MG63 (cell line): ENCODE measurements around the gene FITM1. TPM values are rescaled to one million over a fixed set of nuclear protein-coding genes. Genes with fewer than 3 reads are reported as not detected.

Source experiments
- DNase-seq: peaks from one replicate; pipeline ENCODE4 v3.0.0-alpha.2; 2020
- H3K27me3 ChIP-seq: fragments of 250-450 bp; sonication (Bioruptor Pico); 2 replicates; pipeline ENCODE4 v1.5.1; 2020; ENCODE audit warnings: mild to moderate bottlenecking, moderate library complexity
- H3K36me3 ChIP-seq: fragments of 250-450 bp; sonication (Bioruptor Pico); 2 replicates; pipeline ENCODE4 v1.5.1; 2020; ENCODE audit warnings: mild to moderate bottlenecking, moderate library complexity
- H3K4me3 ChIP-seq: fragments of 250-450 bp; sonication (Bioruptor Pico); 2 replicates; pipeline ENCODE4 v1.5.1; 2020; ENCODE audit warnings: mild to moderate bottlenecking, moderate library complexity
- H3K9me3 ChIP-seq: fragments of 250-450 bp; sonication (Bioruptor Pico); 2 replicates; pipeline ENCODE4 v1.5.1; 2020; ENCODE audit warnings: mild to moderate bottlenecking, moderate library complexity
- total RNA-seq: library from RNA; depleted of rRNA; stranded (reverse); fragments of >200 nt; shearing (Covaris generic); gene quantifications from 2 replicates; pipeline ENCODE4 v1.2.3, GENCODE V29; 2014; ENCODE audit warnings: low replicate concordance

Gene FITM1
- total RNA-seq, 1 experiment from 2014 or later = 0.79 TPM

DNA sequence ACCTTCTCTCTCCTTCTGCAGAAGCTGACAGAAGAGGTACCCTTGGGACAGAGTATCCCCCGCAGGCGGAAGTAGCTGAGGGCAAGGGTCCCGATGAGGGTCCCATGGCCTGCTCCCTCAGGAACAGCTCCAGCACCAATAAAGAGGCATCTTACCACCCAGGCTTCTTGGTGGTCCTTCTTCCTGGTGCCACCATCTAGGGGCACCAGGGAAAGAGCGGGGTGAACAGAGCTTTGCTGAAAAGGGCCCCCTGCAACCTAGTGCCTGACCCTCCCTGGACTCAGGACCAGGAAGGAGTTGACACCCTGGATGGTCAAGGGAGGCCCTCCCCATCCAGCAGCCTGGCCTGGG is 30.0 kb downstream of the FITM1 start:
- peaks cover 32% of the 10 kb centered on the region for H3K36me3 ChIP-seq
- no peaks in the 10 kb centered on the region for H3K9me3 ChIP-seq
- H3K27me3 ChIP-seq = no peaks in the 10 kb centered on the region
- H3K4me3 ChIP-seq = no peak overlapping the region
- no peak for DNase-seq

DNA sequence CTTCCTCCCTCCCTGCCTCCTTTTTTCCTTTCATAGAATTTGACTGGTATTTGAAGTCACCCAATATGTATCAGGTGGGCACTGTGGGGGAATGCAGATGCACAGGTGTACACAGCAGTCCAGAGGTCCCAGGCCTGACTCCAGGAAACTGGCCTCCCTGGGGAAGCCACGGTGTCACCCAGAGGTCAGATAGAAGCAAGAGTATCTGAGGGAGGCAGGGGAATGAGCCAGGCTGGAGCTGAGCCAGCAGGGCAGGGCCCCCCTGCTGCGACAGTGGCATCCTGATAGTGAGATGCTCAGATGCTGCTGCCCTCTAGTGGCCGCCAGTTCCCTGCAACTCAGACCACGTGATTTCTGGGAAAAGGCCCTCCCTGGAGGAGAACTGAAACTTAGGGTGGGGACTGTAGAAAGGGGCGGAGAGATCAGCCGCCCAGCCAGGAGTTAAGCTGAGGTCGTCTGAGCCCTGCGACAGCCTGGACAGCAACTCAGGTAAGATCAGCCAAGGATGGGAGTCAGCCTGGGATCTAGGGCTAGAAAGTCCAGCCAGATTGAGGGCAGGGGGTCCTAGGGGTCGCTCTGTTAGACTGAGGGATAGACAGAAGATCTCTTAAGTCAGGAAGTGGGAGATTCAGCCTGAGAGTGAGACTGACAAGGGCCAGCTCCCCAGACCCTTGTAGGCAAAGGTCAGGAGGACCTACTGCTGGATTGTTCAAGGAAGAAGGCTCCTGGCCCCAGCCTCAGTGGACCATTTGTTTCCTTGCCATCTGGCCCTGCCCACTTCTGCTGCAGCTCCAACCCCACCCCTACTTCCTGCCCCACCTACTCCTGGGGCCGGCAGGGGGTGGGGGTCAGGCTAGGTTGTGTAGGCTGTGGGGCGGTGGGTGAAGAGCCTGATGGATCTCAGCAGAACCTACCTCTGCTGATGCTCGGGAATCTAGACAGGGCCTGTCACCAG is 30.7 kb downstream of the FITM1 start, which contains the start of gene IRF9:
Gene IRF9, plus strand, starts transcription at position 416 of the 955 bp plus-strand sequence. CDS start 880 bp downstream, outside the sequence.
- Histone ChIP-seq H3K36me3 (peaks cover 28% of the 10 kb centered on the region), H3K27me3 (no peaks in the 10 kb centered on the region), H3K9me3 (no peaks in the 10 kb centered on the region), H3K4me3 (peak within 1 kb of the TSS; percentile 57)
- peak; percentile 86 for DNase-seq

DNA sequence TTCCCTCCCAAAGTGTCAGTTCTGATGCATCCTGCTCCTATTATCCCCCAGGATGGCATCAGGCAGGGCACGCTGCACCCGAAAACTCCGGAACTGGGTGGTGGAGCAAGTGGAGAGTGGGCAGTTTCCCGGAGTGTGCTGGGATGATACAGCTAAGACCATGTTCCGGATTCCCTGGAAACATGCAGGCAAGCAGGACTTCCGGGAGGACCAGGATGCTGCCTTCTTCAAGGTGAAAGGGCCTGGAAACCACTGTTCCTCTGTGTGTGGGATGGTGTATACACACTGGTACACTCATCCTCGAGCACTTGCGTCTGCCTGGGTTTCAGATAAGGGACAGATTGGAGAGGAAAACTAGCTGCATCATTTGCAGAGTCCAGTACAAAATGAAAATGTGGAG is 31.6 kb downstream of the FITM1 start:
- peaks cover 28% of the 10 kb centered on the region for H3K36me3 ChIP-seq
- H3K27me3 ChIP-seq = no peaks in the 10 kb centered on the region
- H3K9me3 ChIP-seq = no peaks in the 10 kb centered on the region
- H3K4me3 ChIP-seq = peak overlapping the region; percentile 57
- DNase-seq = no peak

DNA sequence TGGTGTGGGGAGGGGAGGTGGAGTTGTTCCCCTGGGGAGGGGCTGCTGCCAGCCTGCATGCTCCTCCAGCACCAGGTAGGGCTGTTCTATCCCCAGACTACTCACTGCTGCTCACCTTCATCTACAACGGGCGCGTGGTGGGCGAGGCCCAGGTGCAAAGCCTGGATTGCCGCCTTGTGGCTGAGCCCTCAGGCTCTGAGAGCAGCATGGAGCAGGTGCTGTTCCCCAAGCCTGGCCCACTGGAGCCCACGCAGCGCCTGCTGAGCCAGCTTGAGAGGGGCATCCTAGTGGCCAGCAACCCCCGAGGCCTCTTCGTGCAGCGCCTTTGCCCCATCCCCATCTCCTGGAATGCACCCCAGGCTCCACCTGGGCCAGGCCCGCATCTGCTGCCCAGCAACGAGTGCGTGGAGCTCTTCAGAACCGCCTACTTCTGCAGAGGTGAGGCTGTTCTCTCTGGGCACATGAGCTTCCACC is 34.1 kb downstream of the FITM1 start:
- Histone ChIP-seq H3K9me3 (no peaks in the 10 kb centered on the region), H3K36me3 (peaks cover 28% of the 10 kb centered on the region), H3K27me3 (no peaks in the 10 kb centered on the region), H3K4me3 (no peak overlapping the region)
- no peak for DNase-seq

DNA sequence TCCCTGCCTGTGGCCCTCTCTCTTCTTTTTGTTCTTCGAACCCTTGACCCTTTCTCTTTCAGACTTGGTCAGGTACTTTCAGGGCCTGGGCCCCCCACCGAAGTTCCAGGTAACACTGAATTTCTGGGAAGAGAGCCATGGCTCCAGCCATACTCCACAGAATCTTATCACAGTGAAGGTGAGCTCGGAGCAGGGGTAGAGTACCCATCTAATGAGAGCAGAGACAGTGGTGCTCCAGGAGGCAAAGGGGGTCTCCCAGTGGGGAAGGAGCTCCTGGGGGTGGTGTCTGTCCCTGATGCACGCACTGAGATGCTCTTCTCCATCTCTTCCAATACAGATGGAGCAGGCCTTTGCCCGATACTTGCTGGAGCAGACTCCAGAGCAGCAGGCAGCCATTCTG is 35.3 kb downstream of the FITM1 start:
- Histone ChIP-seq H3K36me3 (peaks cover 22% of the 10 kb centered on the region), H3K9me3 (no peaks in the 10 kb centered on the region), H3K27me3 (no peaks in the 10 kb centered on the region), H3K4me3 (no peak overlapping the region)
- DNase-seq = no peak

DNA sequence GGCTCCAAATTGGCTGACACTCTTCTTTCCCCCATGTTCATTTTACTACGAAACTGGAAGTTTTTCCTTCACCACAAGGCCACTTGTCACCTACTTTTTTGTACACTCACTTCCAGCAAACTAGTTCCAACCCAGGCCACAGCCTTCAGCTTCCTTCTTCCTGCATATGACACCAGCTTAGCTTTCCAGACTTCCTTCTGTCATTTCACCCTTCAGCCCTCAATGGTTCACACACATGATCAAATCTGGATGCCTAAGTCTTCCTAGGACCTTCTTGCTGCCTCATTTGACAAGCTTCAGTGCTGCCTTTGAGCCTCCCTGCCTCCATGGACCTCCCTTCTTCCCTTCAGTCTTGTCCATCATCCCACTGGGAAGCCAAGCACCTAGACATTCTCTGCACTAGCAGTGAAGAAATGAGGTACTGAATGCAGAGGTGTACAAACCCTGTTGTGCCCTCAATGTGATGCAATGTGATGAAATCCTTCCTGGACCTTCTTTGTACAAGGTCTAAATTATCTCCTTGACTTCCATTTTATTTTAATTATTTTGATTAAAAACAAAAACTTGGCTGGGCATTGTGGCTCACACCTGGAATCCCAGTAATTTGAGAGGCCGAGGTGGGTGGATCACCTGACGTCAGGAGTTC is 37.1 kb downstream of the FITM1 start:
- Histone ChIP-seq H3K36me3 (peaks cover 15% of the 10 kb centered on the region), H3K9me3 (no peaks in the 10 kb centered on the region), H3K4me3 (no peak overlapping the region), H3K27me3 (no peaks in the 10 kb centered on the region)
- no peak for DNase-seq

DNA sequence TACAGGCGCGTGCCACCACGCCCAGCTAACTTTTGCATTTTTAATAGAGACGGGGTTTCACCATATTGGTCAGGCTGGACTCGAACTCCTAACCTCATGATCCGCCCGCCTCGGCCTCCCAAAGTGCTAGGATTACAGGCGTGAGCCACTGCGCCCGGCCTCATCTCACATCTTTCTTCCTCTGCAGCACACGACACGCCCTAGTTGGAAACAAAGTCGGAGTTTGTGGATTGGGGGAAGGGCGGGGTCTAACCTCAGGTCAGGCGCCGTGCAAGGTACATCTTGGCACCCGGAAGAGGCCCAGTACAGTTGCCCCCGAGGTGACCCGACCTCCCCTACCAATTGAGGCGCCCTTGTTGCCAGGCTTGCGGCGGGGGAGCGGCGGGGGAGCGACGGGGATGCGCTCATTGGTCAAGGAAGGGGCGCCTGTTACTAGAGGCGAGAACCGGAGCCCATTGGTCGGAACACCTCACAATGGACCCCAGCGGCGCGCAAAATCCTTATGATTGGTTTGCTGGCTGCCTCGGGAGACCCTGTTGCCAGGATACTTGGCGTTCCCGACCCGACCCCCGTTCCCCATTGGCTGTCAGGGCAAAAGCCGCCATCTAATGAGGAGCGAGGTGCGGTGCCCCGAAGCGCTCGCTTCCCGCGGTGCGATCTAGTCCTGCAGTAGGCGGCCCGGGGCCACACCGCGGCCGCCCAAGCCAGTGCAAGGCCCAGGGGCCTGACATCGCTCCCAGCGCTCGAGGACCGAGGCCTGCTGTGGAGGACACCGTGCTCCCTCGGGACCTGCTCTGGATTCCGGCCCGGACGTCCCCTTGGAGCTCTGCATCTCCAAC is 41.2 kb downstream of the FITM1 start, which contains the start of gene REC8:
Gene REC8, plus strand, starts transcription at position 659 of the 839 bp plus-strand sequence. CDS start 473 bp downstream, outside the sequence.
- Histone ChIP-seq H3K36me3 (0 out of 2 replicates have a peak, but pooled peaks cover 3% of the 10 kb centered on the region), H3K9me3 (no peaks in the 10 kb centered on the region), H3K4me3 (no peak within 1 kb of the TSS), H3K27me3 (no peaks in the 10 kb centered on the region)
- no peak for DNase-seq

DNA sequence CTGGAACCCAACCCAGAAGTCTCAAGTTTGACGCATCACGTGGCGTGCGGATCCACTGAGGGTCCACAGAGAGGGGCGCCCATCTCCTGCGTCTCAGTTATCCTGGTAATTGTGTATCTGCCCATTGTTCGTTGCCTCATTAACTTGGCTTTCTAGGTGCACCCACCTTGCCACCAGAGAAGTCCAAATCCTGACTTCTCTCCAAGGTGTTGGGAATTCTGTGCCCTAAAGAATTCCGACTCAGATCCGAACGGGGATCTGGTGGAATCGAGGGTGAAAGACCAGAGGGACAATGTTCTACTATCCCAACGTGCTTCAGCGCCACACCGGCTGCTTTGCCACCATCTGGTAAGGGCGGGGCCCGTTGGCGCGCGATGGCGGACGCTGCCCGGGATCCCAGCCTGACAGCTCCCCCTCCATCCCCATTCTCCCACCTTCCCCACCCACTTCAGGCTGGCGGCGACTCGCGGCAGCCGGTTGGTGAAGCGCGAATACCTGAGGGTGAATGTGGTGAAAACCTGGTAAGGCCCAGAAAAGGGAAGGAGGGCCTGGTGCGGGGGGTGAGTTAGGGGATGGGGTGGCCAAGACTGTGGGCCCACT is 41.9 kb downstream of the FITM1 start:
- H3K36me3 ChIP-seq = 0 out of 2 replicates have a peak, but pooled peaks cover 3% of the 10 kb centered on the region
- H3K27me3 ChIP-seq = no peaks in the 10 kb centered on the region
- H3K4me3 ChIP-seq = no peak overlapping the region
- no peak for DNase-seq
- H3K9me3 ChIP-seq = no peaks in the 10 kb centered on the region

DNA sequence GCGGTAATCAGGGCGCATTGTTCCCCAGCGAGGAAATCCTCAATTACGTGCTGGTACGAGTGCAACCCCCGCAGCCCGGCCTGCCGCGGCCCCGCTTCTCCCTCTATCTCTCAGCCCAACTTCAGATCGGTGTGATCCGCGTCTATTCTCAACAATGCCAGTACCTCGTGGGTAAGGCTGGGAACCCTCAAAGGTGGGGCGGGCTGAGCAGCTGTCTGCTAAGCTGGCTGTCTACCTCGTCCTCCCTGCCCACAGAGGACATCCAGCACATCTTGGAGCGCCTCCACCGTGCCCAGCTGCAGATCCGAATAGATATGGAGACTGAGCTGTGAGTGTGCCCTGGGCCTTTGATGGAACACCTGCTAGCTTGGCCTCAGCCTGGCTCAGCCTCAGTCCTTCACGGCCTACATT is 42.4 kb downstream of the FITM1 start:
- Histone ChIP-seq H3K36me3 (no peaks in the 10 kb centered on the region), H3K9me3 (no peaks in the 10 kb centered on the region), H3K4me3 (no peak overlapping the region), H3K27me3 (no peaks in the 10 kb centered on the region)
- DNase-seq = no peak

DNA sequence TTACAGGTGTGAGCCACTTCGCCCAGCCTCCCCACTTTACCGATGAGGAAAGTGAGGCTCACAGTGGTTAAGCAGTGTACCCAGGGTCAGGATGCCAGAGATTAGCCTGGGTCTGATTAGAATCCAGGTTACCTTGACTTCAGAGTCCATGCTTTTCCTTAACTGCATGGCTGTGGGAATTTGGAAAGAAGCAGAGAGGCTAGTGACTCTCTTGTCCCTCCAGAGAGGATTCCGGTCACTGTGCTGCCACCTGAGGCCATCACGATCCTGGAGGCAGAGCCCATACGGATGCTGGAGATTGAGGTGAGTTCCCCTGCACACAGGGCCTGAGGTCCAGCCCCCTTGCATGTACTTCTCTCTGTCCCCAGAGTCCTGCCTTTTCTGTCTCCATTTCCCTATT is 46.1 kb downstream of the FITM1 start:
- Histone ChIP-seq H3K4me3 (no peak overlapping the region), H3K36me3 (peaks cover 9% of the 10 kb centered on the region), H3K9me3 (no peaks in the 10 kb centered on the region), H3K27me3 (no peaks in the 10 kb centered on the region)
- DNase-seq = no peak

DNA sequence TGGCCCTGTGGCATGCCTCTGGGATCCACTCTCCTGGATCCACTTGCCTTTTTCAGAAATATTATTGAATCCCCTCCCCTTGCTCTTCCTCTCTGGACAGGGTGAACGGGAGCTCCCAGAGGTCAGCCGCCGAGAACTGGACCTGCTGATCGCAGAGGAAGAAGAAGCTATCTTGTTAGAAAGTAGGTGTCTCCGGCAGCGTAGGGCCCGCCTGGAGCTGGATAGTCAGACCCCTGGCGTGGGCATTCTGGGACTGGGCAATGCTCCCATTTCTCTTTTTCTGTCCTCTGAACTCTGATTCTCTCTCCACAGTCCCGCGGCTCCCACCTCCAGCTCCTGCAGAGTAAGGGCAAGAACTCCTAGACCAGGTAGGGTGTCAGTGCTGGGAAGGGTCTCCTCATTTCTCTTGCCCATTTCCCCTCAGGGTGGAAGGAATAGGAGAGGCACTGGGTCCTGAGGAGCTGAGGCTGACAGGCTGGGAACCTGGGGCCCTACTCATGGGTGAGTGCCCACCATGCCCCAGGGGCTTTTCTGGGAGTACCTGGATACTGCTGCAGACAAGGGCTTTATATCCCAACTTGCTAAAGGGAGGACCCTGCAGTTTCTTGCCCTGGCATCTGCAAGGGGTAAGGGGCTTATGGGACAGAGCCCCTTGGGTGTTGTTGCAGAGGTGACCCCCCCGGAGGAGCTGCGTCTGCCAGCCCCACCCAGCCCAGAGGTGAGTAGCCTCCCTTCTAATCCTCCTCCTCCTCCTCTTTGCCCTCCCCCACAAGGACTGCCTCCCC is 46.8 kb downstream of the FITM1 start:
- Histone ChIP-seq H3K4me3 (no peak overlapping the region), H3K9me3 (no peaks in the 10 kb centered on the region), H3K27me3 (no peaks in the 10 kb centered on the region), H3K36me3 (peaks cover 9% of the 10 kb centered on the region)
- DNase-seq = no peak

DNA sequence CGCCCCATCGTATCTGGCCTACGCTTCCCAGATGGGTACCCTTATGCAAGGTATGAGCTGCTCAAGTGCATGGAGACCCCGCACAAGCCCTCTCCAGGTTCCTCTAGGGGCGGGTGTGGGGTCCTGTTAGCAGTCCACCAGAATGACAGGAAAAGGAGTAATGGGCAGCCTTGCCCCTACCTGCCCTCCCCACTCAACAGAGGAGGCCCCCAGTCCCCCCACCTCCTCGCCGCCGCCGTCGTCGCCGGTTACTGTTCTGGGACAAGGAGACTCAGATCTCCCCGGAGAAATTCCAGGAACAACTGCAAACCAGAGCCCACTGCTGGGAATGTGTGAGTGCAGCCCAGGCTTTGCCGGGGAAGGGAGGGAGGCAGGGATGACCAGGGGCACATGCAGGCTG is 47.4 kb downstream of the FITM1 start:
- no peak overlapping the region for H3K4me3 ChIP-seq
- DNase-seq = no peak
- H3K9me3 ChIP-seq = no peaks in the 10 kb centered on the region
- peaks cover 9% of the 10 kb centered on the region for H3K36me3 ChIP-seq
- H3K27me3 ChIP-seq = no peaks in the 10 kb centered on the region

DNA sequence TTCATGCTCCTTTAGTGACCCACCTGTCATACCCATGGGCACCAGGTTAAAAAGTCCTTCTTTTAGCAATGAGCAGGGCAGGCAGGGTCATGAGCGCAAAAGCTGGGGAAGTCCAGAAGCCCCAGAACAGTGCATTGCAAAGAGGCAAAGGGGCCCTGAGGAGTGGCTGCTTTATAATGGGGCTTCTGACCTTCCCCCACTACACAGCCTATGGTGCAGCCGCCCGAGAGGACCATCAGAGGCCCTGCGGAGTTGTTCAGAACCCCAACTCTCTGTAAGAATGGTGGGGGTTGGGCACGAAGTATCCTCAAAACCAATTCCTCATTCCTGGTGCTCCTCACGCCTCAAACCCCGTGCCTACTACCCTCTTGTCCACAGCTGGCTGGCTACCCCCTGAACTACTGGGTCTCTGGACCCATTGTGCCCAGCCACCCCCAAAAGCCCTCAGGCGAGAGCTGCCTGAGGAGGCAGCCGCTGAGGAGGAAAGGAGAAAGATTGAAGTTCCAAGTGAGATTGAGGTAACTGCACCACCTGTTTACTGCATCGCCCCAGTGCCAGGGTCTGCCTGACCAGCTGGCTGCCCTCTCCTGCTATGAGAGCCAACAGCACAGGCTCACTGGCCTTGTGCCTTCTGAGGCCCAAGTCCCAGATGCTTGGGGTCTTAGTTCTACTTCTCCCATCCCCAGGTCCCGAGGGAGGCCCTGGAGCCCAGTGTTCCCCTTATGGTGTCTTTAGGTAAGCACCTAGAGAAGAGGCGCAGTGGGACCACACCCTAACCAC is 48.1 kb downstream of the FITM1 start:
- H3K36me3 ChIP-seq = peaks cover 9% of the 10 kb centered on the region
- H3K27me3 ChIP-seq = no peaks in the 10 kb centered on the region
- no peaks in the 10 kb centered on the region for H3K9me3 ChIP-seq
- H3K4me3 ChIP-seq = no peak overlapping the region
- DNase-seq = no peak

DNA sequence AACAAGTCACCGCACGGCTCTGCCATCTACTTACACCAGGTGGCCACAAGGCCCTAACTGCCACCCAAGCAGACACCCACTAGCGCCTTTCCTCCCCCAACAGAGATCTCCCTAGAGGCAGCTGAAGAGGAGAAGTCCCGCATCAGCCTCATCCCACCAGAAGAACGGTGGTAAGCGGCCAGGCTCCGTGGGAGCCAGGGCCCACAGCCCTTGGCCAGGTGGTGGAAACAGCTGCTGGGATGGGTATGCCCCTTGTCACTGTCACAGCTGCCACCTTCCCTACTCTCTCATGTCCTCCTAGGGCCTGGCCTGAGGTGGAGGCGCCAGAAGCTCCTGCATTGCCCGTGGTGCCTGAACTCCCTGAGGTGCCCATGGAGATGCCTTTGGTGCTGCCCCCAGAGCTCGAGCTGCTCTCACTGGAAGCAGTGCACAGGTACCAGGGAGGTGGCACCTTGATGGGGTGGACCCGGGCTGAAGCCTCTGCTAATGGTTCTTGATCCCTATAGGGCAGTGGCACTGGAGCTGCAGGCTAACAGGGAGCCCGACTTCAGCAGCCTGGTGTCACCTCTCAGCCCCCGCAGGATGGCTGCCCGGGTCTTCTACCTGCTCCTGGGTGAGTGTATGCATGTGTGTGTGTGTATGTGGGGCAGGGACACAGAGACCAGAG is 49.0 kb downstream of the FITM1 start:
- H3K36me3 ChIP-seq = peaks cover 12% of the 10 kb centered on the region

More for the DNA sequence above, 49.0 kb downstream of the FITM1 start:
- no peak overlapping the region for H3K4me3 ChIP-seq
- no peak for DNase-seq
- H3K27me3 ChIP-seq = no peaks in the 10 kb centered on the region
- H3K9me3 ChIP-seq = no peaks in the 10 kb centered on the region
